ENCODE results near the gene MACROD2. TPM values are rescaled to one million over a fixed set of nuclear protein-coding genes. Genes with fewer than 3 reads are reported as not detected.

Gene MACROD2
- total RNA-seq, 1 experiment from 2014 or later = not detected

DNA sequence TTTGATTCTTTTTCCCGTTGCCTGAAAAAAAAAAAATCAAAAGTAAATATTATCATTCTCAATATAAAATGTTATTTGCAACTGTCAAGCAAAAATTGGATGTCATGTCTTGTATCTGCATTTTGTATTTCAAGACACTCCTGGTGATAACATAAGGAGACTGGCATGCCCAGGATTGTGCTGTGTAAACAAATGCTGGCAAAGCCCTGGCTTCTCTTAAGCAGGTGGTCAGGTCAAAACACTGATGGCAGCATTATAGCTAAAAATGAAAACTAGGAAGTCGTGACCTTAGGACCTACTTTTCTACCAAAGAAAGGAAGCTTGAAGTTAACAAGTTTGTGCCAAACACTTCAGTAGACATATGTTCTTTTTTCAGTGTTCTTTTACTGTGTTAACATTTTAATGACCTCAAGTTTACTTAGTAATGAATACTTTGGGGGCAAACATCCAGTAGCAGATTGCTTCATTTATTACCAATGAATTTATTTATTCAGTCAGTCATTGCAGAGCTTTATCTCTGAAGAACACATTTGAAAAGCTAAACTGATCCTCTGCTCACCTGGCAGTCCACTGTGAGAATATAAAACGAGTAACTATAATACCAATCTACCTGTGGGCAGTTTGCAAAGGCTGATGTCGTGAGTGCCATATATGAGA, 585.2 kb downstream of the MACROD2 start:
- in situ Hi-C loops (cut with HindIII; ENCODE audit: low sequenced_read_pairs) = no loop called here
- peak; percentile 47 for DNase-seq (ENCODE audit: low spot score)

DNA sequence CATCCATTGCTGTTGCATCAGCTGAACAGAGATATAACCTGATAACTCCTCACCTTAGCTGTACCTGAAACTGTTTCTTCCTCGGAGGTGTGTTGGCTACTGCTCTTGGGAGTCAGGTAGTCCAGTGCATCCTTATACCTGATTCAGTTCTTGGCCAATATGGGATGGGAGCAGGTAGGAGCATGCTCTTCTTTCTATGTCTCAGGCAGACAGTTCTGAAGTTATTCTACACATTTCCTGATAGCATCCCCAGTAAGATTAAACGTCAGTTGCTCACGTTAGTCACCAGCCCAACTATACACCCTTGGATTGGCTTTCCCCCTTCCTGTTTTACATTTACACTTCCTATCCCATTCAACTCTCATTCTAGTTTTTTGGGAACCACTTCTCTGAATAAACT, 586.4 kb downstream of the MACROD2 start:
- in situ Hi-C loops (cut with HindIII; ENCODE audit: low sequenced_read_pairs) = no loop called here
- no peak for DNase-seq (ENCODE audit: low spot score)

DNA sequence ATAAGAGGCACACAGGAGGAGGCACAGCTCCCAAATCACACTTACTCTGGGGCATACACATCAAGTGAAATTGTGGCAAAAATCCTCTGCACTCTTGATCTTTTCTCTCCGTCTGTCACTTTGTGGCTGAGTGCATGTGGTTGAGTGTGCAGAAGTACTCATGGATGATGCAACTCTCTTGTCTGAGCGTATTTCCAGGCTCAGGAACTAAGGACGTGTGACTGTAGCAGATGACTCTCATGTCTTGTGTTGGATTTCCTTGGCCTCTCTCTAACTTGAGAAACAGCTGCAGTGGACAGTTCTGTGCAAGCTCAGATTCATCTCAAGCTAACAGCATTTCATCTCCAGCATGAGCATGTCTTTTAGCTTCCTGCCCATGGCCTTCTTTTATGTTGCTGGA, 587.5 kb downstream of the MACROD2 start:
- no peak for DNase-seq (ENCODE audit: low spot score)
- in situ Hi-C loops (cut with HindIII; ENCODE audit: low sequenced_read_pairs) = no loop called here

- no peak for DNase-seq (ENCODE audit: low spot score)
- in situ Hi-C loops (cut with HindIII; ENCODE audit: low sequenced_read_pairs) = no loop called here
Measured at GRCh38 chr20:14583413-14583812, 588.1 kb downstream of the MACROD2 start.

GRCh38 chr20:14589383-14589782, 594.1 kb downstream of the MACROD2 start:
- no peak for DNase-seq (ENCODE audit: low spot score)
- in situ Hi-C loops (cut with HindIII; ENCODE audit: low sequenced_read_pairs) = no loop called here

- DNase-seq (ENCODE audit: low spot score) = no peak
- in situ Hi-C loops (cut with HindIII; ENCODE audit: low sequenced_read_pairs) = no loop called here
Measured at GRCh38 chr20:14595051-14595450, 599.7 kb downstream of the MACROD2 start.

DNA sequence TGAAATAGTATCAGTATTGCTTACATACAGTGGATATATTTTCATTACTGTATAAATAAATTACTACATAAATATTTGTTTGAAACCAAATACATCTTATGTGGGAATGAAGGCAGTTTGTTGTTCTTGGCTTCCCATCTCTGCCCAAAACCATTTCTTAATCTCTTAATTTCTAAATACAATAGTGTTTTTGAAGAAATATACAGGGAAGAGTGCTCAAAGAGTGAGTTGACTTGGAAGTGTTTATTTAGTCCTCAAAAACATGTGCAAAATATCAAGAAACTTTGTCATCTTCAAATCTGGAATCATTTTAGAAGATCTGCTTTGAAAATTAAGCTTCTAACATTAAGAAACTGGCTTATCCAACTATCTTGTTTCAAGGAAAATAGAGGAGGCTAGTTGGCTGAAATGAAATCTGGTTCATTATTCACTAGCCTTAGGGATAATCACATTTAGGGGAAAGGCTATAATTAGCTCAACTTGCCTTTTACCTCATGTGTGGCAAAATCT, 601.9 kb downstream of the MACROD2 start:
- in situ Hi-C loops (cut with HindIII; ENCODE audit: low sequenced_read_pairs) = no loop called here
- no peak for DNase-seq (ENCODE audit: low spot score)

DNA sequence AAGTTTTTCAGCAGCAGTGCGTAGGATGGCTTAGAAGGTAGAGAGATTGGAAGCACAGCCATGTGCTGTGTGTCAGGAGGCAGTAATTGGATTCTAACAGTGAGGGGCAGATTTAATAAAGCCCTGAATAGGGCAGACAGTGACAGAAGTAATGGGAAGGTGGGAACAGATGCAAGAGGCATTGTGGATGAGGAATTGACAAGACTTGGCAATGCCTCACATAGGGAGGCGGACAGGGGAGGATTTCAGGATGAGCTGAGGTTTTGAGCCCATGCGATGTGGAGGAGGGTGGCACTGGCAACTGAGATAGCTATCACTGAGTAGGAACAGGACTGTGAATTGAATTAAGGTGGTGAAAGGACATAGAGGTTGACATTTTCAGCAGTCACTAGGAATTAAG, 604.3 kb downstream of the MACROD2 start:
- in situ Hi-C loops (cut with HindIII; ENCODE audit: low sequenced_read_pairs) = no loop called here
- DNase-seq (ENCODE audit: low spot score) = no peak

DNA sequence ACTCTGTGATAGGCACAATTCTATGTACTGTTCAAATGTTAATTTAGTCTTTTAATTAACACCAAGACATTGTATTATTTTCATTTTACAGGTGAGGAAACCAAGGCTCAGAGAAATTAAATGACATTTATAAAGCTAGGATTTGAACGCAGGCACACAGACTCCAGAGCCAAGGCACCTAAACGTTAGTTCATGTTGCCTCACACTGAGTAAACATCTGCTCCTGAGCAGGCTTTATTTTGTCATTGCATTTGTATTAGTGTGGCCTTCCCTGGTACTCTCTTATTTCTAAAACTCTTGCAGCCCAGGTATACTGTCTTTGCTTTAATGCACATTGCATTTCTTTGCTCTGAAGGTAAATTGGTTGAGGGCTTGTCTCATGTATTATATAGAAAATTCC, 605.2 kb downstream of the MACROD2 start:
- no peak for DNase-seq (ENCODE audit: low spot score)
- in situ Hi-C loops (cut with HindIII; ENCODE audit: low sequenced_read_pairs) = no loop called here

DNA sequence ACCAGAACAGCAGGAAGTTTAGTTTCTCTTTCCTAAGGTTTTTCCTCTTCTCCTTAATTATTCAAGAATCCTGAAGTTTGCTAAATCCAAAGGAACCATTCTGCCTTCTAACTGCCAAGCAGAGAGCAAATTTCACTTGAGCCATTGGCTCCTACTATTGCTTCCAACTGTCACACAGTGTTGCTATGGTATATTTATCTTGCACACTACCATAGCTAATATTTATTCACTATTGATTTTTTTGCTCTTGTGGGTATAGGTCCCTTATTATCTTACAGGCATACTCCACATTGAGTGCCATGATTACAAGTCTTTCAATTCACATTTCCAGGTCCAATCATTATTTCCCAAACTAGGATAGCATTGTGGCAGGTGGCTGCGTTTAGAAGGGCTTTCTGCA, 608.8 kb downstream of the MACROD2 start:
- in situ Hi-C loops (cut with HindIII; ENCODE audit: low sequenced_read_pairs) = no loop called here

GRCh38 chr20:14609328-14610221, 614.3 kb downstream of the MACROD2 start:
- DNase-seq (ENCODE audit: low spot score) = no peak
- in situ Hi-C loops (cut with HindIII; ENCODE audit: low sequenced_read_pairs) = no loop called here

More for the DNA sequence above, 608.8 kb downstream of the MACROD2 start:
- DNase-seq (ENCODE audit: low spot score) = no peak

DNA sequence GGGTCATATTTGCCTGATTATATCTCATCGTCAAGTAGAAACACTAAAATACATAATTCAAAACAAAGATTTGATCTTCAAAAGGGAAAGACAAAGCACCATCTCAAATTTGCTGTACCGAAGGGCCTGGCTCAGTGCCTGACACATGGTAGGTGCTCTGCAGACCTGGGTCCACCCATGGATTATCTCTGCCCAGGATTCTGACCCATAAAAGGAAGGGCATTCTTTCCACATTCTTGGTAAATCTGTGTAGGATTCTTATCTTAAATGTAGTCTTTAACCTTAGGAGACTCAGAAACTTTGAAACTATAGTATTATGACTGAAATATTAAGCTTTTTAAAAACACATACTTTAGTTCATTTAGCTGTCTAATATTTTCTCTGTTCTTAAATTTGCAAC, 616.2 kb downstream of the MACROD2 start:
- in situ Hi-C loops (cut with HindIII; ENCODE audit: low sequenced_read_pairs) = no loop called here
- DNase-seq (ENCODE audit: low spot score) = no peak

DNA sequence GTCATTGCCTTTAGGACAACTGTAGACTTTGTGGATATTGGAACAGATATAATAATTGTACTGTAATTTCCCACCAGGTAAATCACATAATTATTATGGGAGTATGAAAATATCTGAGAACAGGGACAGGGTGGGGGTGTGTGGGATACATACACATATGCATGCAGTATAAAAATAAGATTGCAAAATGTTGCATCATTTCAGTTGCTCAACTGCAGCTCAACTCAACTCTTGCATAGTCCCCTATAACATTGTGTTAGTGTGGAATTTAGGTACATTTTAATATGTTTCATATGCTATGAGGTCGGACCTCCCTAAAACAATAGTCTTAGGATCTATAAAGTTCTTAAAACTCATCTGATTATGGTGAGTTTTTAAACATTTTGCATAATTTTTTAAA, 617.1 kb downstream of the MACROD2 start:
- DNase-seq (ENCODE audit: low spot score) = no peak
- in situ Hi-C loops (cut with HindIII; ENCODE audit: low sequenced_read_pairs) = no loop called here

DNA sequence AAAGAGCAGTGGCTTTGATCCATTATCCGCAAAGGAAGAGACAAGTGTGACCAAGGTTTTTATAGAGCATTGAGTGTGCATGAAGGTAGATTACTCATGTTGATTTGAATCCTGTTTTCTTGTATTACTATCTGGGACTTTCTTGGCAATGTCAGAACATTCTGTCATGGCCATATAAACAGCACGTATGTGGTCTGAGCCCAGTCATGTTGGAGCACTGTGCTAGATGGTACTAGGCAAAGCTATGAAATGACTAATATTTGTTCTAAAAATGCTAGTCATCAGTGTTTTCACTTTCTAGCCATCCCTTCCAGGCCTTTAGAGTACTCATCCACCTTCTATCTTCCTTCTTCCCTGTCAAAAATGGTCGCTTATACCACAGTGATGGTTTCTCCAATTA, 620.7 kb downstream of the MACROD2 start:
- DNase-seq (ENCODE audit: low spot score) = no peak
- in situ Hi-C loops (cut with HindIII; ENCODE audit: low sequenced_read_pairs) = no loop called here

DNA sequence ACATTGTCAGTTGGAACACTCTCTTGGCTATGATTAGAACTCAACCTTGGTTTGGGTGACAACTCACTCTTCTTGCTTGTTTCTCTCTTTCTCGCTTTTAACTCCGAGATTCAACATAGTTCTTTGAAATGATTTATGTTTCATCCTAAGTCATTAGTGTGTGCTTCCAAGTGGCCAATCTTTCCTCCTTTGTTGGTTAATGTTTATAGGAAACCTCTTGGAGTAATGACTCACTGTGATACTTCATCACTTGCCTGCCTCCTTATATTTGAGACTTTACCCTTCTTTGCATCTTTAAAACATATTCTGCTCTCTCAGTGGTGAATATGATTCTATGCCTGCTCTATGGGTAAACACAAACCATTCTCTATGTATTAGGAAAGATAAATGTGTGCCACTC, 621.8 kb downstream of the MACROD2 start:
- DNase-seq (ENCODE audit: low spot score) = no peak
- in situ Hi-C loops (cut with HindIII; ENCODE audit: low sequenced_read_pairs) = no loop called here

- in situ Hi-C loops (cut with HindIII; ENCODE audit: low sequenced_read_pairs) = no loop called here
Measured at GRCh38 chr20:14619411-14619810, 624.1 kb downstream of the MACROD2 start.

GRCh38 chr20:14622796-14623195, 627.5 kb downstream of the MACROD2 start:
- in situ Hi-C loops (cut with HindIII; ENCODE audit: low sequenced_read_pairs) = no loop called here
- no peak for DNase-seq (ENCODE audit: low spot score)

More at GRCh38 chr20:14619411-14619810, 624.1 kb downstream of the MACROD2 start:
- no peak for DNase-seq (ENCODE audit: low spot score)

DNA sequence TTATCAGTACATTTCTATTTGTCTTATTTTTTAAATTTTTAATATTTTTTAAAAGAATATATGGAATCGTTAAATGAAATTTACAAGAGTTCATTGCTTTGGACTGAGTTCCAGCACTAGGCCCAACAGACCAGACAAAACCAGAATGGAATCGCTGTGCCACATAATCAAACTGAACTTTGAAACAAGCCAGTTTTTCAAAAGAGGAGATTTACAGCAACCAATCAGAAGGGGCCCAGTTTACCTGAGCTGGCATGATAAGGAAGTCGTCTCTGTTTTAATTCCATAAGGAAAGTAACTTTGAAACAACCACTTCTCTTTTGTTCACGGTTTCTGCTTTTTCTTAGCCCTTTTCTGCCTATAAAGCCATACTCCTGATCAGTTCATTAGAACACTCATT, 635.7 kb downstream of the MACROD2 start:
- DNase-seq (ENCODE audit: low spot score) = no peak
- in situ Hi-C loops (cut with HindIII; ENCODE audit: low sequenced_read_pairs) = no loop called here

DNA sequence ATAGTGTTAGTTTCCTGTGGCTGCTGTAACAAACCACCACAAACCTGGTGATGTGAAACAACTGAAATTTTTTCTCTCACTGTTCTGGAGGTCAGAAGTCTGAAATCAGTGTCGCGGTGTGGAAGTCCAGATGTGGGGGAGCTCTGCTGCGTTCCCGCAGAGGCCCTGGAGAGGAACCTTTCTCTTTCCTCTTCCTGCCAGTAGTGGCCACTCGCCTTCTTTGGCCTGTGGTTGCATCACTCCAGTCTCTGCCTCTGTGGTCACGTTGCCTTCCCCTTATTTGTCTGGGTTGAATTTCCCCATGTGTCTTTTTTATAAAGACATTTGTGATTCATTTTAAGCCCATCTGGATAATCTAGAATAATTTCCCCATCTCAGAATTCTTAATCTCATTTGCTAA, 637.6 kb downstream of the MACROD2 start:
- in situ Hi-C loops (cut with HindIII; ENCODE audit: low sequenced_read_pairs) = no loop called here
- DNase-seq (ENCODE audit: low spot score) = no peak

DNA sequence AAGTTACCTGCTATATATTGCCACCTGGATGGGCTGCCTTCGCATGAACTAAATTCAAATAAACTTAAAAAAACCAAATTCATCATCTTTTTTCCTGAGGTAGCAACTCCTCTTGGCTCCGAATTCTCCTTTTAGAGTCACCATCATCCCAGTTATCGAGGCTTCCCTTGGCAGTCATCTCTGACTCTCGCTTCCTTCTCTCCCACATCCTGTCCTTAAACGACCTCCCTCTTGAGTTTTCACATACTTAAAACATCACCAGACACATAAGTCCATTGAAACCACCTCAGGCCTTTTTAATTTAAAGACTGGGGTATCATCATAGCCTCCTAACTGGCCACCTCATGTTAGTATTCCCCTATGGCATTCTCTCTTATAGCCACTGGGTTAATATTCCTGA, 638.2 kb downstream of the MACROD2 start:
- in situ Hi-C loops (cut with HindIII; ENCODE audit: low sequenced_read_pairs) = no loop called here
- no peak for DNase-seq (ENCODE audit: low spot score)

Measured in G401 (cell line).